ENCODE results near the gene ZC3H12C.

DNA sequence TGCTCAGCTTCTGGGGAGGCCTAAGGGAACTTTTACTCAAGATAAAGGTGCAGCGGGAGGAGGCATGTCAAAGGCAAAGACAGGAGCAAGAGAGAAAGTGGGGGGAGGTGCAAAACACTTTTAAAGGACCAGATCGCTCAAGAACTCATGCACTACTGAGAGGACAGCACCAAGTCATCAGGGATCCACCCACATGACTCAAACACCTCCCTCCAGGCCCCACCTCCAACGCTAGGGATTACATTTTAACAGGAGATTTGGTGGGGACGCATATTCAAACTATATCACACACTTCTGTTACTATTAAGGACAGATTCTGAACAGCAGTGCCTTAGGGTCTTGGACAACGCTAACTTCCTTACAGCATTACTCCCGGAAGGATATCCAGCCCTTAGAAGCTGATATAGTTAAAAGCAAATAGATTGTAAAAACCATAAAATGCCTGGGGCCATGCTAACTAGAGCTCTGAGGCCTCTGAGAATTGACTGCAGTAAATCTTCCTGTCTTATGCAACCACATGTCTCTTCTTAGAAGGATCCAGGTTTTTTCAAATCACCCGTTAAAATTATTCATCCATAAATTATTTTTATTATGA lies 16.7 kb upstream of the ZC3H12C start:
- TF ChIP-seq, protein P1, sequence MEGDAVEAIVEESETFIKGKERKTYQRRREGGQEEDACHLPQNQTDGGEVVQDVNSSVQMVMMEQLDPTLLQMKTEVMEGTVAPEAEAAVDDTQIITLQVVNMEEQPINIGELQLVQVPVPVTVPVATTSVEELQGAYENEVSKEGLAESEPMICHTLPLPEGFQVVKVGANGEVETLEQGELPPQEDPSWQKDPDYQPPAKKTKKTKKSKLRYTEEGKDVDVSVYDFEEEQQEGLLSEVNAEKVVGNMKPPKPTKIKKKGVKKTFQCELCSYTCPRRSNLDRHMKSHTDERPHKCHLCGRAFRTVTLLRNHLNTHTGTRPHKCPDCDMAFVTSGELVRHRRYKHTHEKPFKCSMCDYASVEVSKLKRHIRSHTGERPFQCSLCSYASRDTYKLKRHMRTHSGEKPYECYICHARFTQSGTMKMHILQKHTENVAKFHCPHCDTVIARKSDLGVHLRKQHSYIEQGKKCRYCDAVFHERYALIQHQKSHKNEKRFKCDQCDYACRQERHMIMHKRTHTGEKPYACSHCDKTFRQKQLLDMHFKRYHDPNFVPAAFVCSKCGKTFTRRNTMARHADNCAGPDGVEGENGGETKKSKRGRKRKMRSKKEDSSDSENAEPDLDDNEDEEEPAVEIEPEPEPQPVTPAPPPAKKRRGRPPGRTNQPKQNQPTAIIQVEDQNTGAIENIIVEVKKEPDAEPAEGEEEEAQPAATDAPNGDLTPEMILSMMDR (IDR thresholded peaks at IDR 0.05) = no peak
- TF ChIP-seq POLR2A (IDR thresholded peaks at IDR 0.05) = no peak
